Esophagus muscularis mucosa (tissue), 4 donors: ENCODE results near the gene CTSD. TPM values are rescaled to one million over a fixed set of nuclear protein-coding genes. Genes with fewer than 3 reads are reported as not detected.

Experiments used
- DNase-seq: peaks from one replicate; pipeline ENCODE4 v3.0.0-alpha.2; 2017; ENCODE audit errors: extremely low spot score
- H3K27ac ChIP-seq, 4 donors: fragments of 200-600 bp; sonication (generic); replicated peaks in 1 of 4; 1 replicate in 3 of 4; 2 replicates in 1 of 4; pipeline ENCODE4 v1.5.1; 2016 to 2019; ENCODE audit warnings: mild to moderate bottlenecking in 1 of 4
- H3K27me3 ChIP-seq, 4 donors: fragments of 200-600 bp; sonication (generic); one replicate each; pipeline versions ENCODE4 v1.5.1 to v1.6.0; 2016 to 2019
- H3K36me3 ChIP-seq, 4 donors: fragments of 200-600 bp; sonication (generic); one replicate each; pipeline ENCODE4 v1.5.1; 2016 to 2019
- H3K4me1 ChIP-seq, 4 donors: fragments of 200-600 bp; sonication (generic); one replicate each; pipeline ENCODE4 v1.5.1; 2016 to 2019
- H3K4me3 ChIP-seq, 4 donors: fragments of 200-600 bp; sonication (generic); 1 replicate in 2 of 4; 2 replicates in 2 of 4; pipeline ENCODE4 v1.5.1; 2016 to 2019; ENCODE audit warnings: mild to moderate bottlenecking in 4 of 4, moderate library complexity in 1 of 4
- H3K9me3 ChIP-seq, 4 donors: fragments of 200-600 bp; sonication (generic); 1 replicate in 3 of 4; 2 replicates in 1 of 4; pipeline ENCODE4 v1.5.1; 2016 to 2019
- CTCF ChIP-seq, 3 experiments: fragments of 200-600 bp in 2 of 3; fragments of 450-650 bp in 1 of 3; sonication (generic) in 2 of 3; IDR thresholded peaks; one replicate each; pipeline ENCODE4 v1.5.1; 2017 to 2019; ENCODE audit warnings: antibody characterized with exemption in 3 of 3, mild to moderate bottlenecking in 2 of 3, moderate library complexity in 1 of 3
- EP300 ChIP-seq: sonication (generic); formaldehyde crosslinking; IDR thresholded peaks from one replicate; pipeline ENCODE4 v1.6.1; 2017; ENCODE audit warnings: antibody characterized with exemption
- POLR2A ChIP-seq: fragments of 450-650 bp; IDR thresholded peaks from one replicate; pipeline ENCODE4 v1.6.1; 2017; ENCODE audit warnings: antibody characterized with exemption, moderate library complexity, mild to moderate bottlenecking, low read depth
- POLR2AphosphoS5 ChIP-seq, 2 donors: sonication (generic); formaldehyde crosslinking; IDR thresholded peaks; one replicate each; pipeline ENCODE4 v1.6.1; 2017; ENCODE audit warnings: antibody characterized with exemption in 2 of 2
- WGBS: methylation state at CpG from one replicate; pipeline ENCODE4 v1.1.5; 2018; 5-methylcytosine and 5-hydroxymethylcytosine counted together
- intact Hi-C: fragments of 100-400 bp; cut with DNase I; formaldehyde crosslinking; loops from one replicate; pipeline ENCODE4 v1.15.1; 2023
- total RNA-seq, 4 donors: library from RNA; depleted of rRNA; stranded (reverse); fragments of >200 nt; gene quantifications; one replicate each; pipeline versions ENCODE4 v1.1.0 to v1.2.1, GENCODE V29; 2016

The CTSD gene
- total RNA-seq, 4 donors from 2014 or later = 186 to 338 (median 270) TPM

GRCh38 chr11:1756791-1757771 lies 6.6 kb downstream of the CTSD start:
- Histone ChIP-seq H3K27ac (no peak overlapping the region), H3K9me3 (no peaks in the 10 kb centered on the region), H3K36me3 (peaks cover 43 to 95% (median 87%) of the 10 kb centered on the region in 4 donors), H3K4me3 (no peak overlapping the region), H3K4me1 (peaks cover 42 to 91% (median 58%) of the 10 kb centered on the region in 4 donors), H3K27me3 (no peaks in the 10 kb centered on the region)
- intact Hi-C loops = no loop called here
- DNase-seq = no peak
- WGBS = 93% methylated on average over 12 of the region's 41 CpGs
- TF ChIP-seq POLR2AphosphoS5 (IDR thresholded peaks at IDR 0.05) (no peak), EP300 (no peak), CTCF (IDR thresholded peaks at IDR 0.05) (no peak), POLR2A (no peak)

GRCh38 chr11:1755692-1756561 lies 7.8 kb downstream of the CTSD start:
- Histone ChIP-seq H3K27me3 (peaks cover 0 to 3% (median 0%) of the 10 kb centered on the region in 4 donors), H3K4me3 (no peak overlapping the region), H3K9me3 (no peaks in the 10 kb centered on the region), H3K4me1 (peaks cover 37 to 91% (median 55%) of the 10 kb centered on the region in 4 donors), H3K27ac (no peak overlapping the region), H3K36me3 (peaks cover 43 to 91% (median 82%) of the 10 kb centered on the region in 4 donors)
- DNase-seq = no peak
- WGBS = 63% methylated on average over 10 of the region's 16 CpGs
- intact Hi-C loops = no loop called here
- no peak for TF ChIP-seq CTCF (IDR thresholded peaks at IDR 0.05)
- no peak for TF ChIP-seq POLR2A
- TF ChIP-seq EP300 = no peak
- no peak for TF ChIP-seq POLR2AphosphoS5 (IDR thresholded peaks at IDR 0.05)

DNA sequence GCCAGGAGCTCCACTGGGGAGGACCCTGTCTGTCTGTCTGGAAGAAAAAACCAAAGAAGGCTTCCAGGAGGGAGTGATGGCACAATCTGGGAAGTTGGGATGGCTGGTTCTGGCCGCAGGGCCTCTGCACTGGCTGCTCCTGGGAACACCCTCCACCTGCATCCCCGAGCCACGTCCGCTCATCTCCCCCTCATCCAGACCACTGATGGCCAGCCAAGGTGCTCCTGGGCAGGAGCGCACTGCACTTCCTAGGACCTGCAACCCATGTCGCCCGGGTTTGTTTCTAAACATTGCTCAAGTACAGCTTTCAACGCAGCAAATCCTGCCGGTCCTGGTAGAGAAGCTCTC lies 8.4 kb downstream of the CTSD start:
- no peak overlapping the region for H3K27ac ChIP-seq
- TF ChIP-seq POLR2A (no peak), CTCF (IDR thresholded peaks at IDR 0.05) (no peak), EP300 (no peak), POLR2AphosphoS5 (IDR thresholded peaks at IDR 0.05) (no peak)
- intact Hi-C loops = no loop called here

GRCh38 chr11:1754376-1755150 lies 9.2 kb downstream of the CTSD start:
- H3K4me1 ChIP-seq = peaks cover 37 to 90% (median 55%) of the 10 kb centered on the region in 4 donors
- no peak for DNase-seq
- no peaks in the 10 kb centered on the region for H3K9me3 ChIP-seq
- H3K36me3 ChIP-seq = peaks cover 37 to 77% (median 70%) of the 10 kb centered on the region in 4 donors
- H3K27ac ChIP-seq = no peak overlapping the region
- H3K27me3 ChIP-seq = peaks cover 0 to 17% (median 0%) of the 10 kb centered on the region in 4 donors
- H3K4me3 ChIP-seq = no peak overlapping the region
- TF ChIP-seq POLR2A (no peak), POLR2AphosphoS5 (IDR thresholded peaks at IDR 0.05) (no peak), CTCF (IDR thresholded peaks at IDR 0.05) (no peak), EP300 (no peak)
- intact Hi-C loops = no loop called here
- 86% methylated on average over 8 of the region's 8 CpGs for WGBS

More for the DNA sequence above, 8.4 kb downstream of the CTSD start:
- H3K9me3 ChIP-seq = no peaks in the 10 kb centered on the region
- peaks cover 0 to 9% (median 0%) of the 10 kb centered on the region in 4 donors for H3K27me3 ChIP-seq
- 74% methylated on average over 6 of the region's 9 CpGs for WGBS
- peaks cover 42 to 85% (median 78%) of the 10 kb centered on the region in 4 donors for H3K36me3 ChIP-seq
- H3K4me3 ChIP-seq = no peak overlapping the region
- DNase-seq = no peak
- peaks cover 37 to 91% (median 55%) of the 10 kb centered on the region in 4 donors for H3K4me1 ChIP-seq
